Liver (tissue), 3 donors: ENCODE measurements around the gene COL17A1.

Source experiments
- CTCF ChIP-seq: fragments of 150-350 bp; IDR thresholded peaks from 2 replicates; pipeline ENCODE4 v1.5.1; 2017; ENCODE audit warnings: improper control_type of control experiment, low read depth, low read length; ENCODE audit not compliant: missing input control
- RXRA ChIP-seq, 2 donors: IDR thresholded peaks; 2 replicates each; pipeline ENCODE4 v1.6.1; 2017 to 2018; ENCODE audit warnings: antibody characterized with exemption in 2 of 2, mild to moderate bottlenecking in 1 of 2
- YY1 ChIP-seq: IDR thresholded peaks from 2 replicates; pipeline ENCODE4 v1.6.1; 2016; ENCODE audit warnings: antibody characterized with exemption, mild to moderate bottlenecking
- donor health status: healthy.
- donor health status: healthy.

GRCh38 chr10:104084482-104085142 lies 1.1 kb downstream of the COL17A1 start:
- no peak for TF ChIP-seq CTCF
- TF ChIP-seq RXRA (IDR thresholded peaks at IDR 0.05) = no peak
- TF ChIP-seq YY1 = no peak
